Stimulated activated CD4-positive, alpha-beta T cell treated with anti-CD3 and anti-CD28 coated beads, Interleukin-2, amount 100 ng/mL, for 24 hours (primary cell): ENCODE data around the gene GAGE12E.
"Not testable (repeated sequence)": the region's sequence is repeated elsewhere in the genome, so short reads cannot be mapped to it uniquely, and the experiment has no call there.

Experiments used
- DNase-seq, 2 donors: peaks; one replicate each; pipeline ENCODE4 v3.0.0-alpha.2; 2020

Gene GAGE12E, protein sequence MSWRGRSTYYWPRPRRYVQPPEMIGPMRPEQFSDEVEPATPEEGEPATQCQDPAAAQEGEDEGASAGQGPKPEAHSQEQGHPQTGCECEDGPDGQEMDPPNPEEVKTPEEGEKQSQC

DNA sequence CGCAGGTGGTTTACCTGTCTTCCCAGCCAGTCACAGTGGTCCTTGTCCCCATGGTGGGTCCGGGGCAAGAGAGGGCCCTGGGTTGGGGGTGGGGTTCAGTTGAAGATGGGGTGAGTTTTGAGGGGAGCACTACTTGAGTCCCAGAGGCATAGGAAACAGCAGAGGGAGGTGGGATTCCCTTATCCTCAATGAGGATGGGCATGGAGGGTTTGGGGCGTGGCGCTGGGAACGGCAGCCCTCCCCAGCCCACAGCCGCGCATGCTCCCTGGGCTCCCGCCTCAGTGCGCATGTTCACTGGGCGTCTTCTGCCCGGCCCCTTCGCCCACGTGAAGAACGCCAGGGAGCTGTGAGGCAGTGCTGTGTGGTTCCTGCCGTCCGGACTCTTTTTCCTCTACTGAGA is at the start of gene GAGE12E:
TSS of gene GAGE12E (plus strand) at position 301 of the 400 bp plus-strand sequence. CDS start 1,155 bp downstream, outside the sequence.
- not testable (repeated sequence) for DNase-seq

DNA sequence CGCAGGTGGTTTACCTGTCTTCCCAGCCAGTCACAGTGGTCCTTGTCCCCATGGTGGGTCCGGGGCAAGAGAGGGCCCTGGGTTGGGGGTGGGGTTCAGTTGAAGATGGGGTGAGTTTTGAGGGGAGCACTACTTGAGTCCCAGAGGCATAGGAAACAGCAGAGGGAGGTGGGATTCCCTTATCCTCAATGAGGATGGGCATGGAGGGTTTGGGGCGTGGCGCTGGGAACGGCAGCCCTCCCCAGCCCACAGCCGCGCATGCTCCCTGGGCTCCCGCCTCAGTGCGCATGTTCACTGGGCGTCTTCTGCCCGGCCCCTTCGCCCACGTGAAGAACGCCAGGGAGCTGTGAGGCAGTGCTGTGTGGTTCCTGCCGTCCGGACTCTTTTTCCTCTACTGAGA is 19.2 kb upstream of the GAGE12E start, which contains the start of gene GAGE12C:
TSS of gene GAGE12C (plus strand) at position 301 of the 400 bp plus-strand sequence. CDS start 1,155 bp downstream, outside the sequence.
- DNase-seq, result not testable (repeated sequence)

DNA sequence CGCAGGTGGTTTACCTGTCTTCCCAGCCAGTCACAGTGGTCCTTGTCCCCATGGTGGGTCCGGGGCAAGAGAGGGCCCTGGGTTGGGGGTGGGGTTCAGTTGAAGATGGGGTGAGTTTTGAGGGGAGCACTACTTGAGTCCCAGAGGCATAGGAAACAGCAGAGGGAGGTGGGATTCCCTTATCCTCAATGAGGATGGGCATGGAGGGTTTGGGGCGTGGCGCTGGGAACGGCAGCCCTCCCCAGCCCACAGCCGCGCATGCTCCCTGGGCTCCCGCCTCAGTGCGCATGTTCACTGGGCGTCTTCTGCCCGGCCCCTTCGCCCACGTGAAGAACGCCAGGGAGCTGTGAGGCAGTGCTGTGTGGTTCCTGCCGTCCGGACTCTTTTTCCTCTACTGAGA is 9.7 kb upstream of the GAGE12E start, which contains the start of gene GAGE12D:
TSS of gene GAGE12D (plus strand) at position 301 of the 400 bp plus-strand sequence. CDS start 1,155 bp downstream, outside the sequence.
- DNase-seq, result not testable (repeated sequence)

DNA sequence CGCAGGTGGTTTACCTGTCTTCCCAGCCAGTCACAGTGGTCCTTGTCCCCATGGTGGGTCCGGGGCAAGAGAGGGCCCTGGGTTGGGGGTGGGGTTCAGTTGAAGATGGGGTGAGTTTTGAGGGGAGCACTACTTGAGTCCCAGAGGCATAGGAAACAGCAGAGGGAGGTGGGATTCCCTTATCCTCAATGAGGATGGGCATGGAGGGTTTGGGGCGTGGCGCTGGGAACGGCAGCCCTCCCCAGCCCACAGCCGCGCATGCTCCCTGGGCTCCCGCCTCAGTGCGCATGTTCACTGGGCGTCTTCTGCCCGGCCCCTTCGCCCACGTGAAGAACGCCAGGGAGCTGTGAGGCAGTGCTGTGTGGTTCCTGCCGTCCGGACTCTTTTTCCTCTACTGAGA is 9.5 kb downstream of the GAGE12E start, which contains the start of gene GAGE12F:
TSS of gene GAGE12F (plus strand) at position 301 of the 400 bp plus-strand sequence. CDS start 1,155 bp downstream, outside the sequence.
- not testable (repeated sequence) for DNase-seq

DNA sequence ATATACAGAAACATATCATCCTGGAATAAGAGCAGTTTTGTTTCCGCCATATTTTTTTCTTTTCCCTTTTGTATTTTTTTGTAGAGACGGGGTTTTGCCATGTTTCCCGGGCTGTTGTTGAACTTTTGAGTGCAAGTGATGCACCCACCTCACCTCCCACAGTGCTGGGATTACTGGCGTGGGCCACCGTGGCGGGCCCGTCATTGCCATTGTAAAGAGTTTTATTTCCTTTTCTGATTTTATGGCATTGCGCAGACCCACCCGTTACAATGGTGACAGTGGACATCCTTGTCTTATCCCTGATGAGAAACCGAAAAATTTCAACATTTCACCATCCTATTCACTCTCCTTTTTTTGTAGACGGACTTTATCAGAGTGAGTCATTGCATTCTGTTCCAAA is 17.6 kb downstream of the GAGE12E start:
- DNase-seq, result not testable (repeated sequence)

DNA sequence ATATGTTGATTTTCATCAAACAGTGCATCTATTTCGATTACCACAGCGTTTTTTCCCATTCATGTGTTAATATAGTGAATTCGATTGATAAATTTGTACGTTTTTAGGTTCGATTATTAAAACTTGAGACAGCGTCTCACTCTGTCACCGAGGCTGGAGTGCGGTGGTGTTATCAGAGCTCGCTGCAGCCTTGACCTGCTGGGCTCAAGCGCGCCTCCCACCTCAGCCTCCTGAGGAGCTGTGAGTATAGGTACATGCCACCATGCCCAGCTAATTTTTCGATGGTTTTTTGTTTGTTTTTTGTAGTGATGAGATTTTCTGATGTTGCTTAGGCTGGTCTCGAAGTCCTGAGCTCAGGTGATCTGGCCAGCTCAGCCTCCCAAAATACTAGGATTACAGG is 18.1 kb downstream of the GAGE12E start:
- DNase-seq, result not testable (repeated sequence)

DNA sequence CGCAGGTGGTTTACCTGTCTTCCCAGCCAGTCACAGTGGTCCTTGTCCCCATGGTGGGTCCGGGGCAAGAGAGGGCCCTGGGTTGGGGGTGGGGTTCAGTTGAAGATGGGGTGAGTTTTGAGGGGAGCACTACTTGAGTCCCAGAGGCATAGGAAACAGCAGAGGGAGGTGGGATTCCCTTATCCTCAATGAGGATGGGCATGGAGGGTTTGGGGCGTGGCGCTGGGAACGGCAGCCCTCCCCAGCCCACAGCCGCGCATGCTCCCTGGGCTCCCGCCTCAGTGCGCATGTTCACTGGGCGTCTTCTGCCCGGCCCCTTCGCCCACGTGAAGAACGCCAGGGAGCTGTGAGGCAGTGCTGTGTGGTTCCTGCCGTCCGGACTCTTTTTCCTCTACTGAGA is 19.0 kb downstream of the GAGE12E start, which contains the start of gene GAGE12G:
TSS of gene GAGE12G (plus strand) at position 301 of the 400 bp plus-strand sequence. CDS start 1,155 bp downstream, outside the sequence.
- not testable (repeated sequence) for DNase-seq

DNA sequence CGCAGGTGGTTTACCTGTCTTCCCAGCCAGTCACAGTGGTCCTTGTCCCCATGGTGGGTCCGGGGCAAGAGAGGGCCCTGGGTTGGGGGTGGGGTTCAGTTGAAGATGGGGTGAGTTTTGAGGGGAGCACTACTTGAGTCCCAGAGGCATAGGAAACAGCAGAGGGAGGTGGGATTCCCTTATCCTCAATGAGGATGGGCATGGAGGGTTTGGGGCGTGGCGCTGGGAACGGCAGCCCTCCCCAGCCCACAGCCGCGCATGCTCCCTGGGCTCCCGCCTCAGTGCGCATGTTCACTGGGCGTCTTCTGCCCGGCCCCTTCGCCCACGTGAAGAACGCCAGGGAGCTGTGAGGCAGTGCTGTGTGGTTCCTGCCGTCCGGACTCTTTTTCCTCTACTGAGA is 28.6 kb downstream of the GAGE12E start, which contains the start of gene GAGE12H:
TSS of gene GAGE12H (plus strand) at position 301 of the 400 bp plus-strand sequence. CDS start 1,155 bp downstream, outside the sequence.
- not testable (repeated sequence) for DNase-seq

DNA sequence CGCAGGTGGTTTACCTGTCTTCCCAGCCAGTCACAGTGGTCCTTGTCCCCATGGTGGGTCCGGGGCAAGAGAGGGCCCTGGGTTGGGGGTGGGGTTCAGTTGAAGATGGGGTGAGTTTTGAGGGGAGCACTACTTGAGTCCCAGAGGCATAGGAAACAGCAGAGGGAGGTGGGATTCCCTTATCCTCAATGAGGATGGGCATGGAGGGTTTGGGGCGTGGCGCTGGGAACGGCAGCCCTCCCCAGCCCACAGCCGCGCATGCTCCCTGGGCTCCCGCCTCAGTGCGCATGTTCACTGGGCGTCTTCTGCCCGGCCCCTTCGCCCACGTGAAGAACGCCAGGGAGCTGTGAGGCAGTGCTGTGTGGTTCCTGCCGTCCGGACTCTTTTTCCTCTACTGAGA is 38.1 kb downstream of the GAGE12E start, which contains the start of gene GAGE2A:
TSS of gene GAGE2A (plus strand) at position 301 of the 400 bp plus-strand sequence. CDS start 1,155 bp downstream, outside the sequence.
- DNase-seq, result not testable (repeated sequence)

DNA sequence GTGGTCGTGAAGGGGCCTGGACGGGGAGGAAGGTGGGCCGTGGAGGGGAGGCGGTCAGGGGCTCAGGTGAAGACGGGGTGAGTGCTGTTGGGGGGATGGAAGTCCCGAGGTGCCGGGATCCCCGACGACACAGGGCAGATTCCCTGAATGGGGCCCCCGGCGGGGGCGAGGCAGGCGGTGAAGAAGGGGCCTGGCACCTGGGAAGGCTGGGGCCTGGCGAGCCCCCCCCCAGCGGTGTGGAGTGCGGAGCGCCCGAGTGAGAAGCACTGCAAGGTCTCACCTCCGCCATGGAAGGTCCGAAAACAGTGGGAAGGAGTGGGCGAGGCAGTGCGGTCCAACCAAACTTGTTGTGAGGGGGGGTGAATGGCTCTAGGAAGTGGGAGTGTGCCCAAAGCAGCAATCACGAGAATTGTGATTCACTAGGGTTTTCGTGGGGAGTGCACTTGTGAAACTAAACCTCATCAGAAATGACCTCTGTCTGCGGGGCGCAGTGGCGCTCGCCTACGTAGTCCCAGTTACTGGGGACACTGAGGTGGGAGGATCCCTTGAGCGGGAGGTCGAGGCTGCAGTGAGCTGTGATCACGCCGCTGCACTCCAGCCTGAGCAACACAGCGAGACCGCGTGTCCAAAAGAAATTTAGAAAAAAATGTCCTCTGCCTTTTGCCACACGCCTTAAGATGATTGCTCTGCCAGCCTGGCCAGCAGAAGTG is 38.8 kb downstream of the GAGE12E start:
- peak in 1 of 2 donors; percentile 21 for DNase-seq

DNA sequence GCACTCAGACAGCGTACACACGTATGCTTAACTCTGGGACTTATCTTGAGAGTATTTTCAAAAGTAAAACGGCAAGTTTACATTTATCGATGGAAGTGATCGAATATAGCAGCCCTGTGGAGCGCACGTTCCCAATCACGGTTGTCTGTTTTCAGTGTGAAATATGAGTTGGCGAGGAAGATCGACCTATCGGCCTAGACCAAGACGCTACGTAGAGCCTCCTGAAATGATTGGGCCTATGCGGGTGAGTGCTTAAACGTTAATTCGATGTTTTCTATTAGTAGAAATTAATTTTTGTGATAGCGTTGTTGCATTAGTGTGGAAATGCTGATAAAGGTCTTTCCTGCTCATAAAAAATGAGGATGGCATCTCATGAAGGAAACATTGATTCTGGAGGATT is 39.4 kb downstream of the GAGE12E start:
- not testable (repeated sequence) for DNase-seq

DNA sequence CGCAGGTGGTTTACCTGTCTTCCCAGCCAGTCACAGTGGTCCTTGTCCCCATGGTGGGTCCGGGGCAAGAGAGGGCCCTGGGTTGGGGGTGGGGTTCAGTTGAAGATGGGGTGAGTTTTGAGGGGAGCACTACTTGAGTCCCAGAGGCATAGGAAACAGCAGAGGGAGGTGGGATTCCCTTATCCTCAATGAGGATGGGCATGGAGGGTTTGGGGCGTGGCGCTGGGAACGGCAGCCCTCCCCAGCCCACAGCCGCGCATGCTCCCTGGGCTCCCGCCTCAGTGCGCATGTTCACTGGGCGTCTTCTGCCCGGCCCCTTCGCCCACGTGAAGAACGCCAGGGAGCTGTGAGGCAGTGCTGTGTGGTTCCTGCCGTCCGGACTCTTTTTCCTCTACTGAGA is 47.6 kb downstream of the GAGE12E start, which contains the start of gene GAGE1:
TSS of gene GAGE1 (plus strand) at position 301 of the 400 bp plus-strand sequence. CDS start 1,155 bp downstream, outside the sequence.
- DNase-seq, result not testable (repeated sequence)
